IMR-90 (cell line): ENCODE results near the gene PPHLN1. TPM values are rescaled to one million over a fixed set of nuclear protein-coding genes. Genes with fewer than 3 reads are reported as not detected.

Experiments used
- ATAC-seq: fragments of 200-7000 bp; cut with Tn5 transposase; 2 replicates; pipeline ENCODE4 v1.9.1; 2020; ENCODE audit warnings: low read depth, mild to moderate bottlenecking, moderate library complexity
- BruUV-seq: library from RNA; stranded (reverse); fragments of 400-500 nt; replicated peaks from 2 replicates; lab custom pipeline; 2021; lab: Mats Ljungman, UMichigan
- CTCF ChIA-PET: fragments of 300-600 bp; formaldehyde crosslinking; extraction: SDS; loops from one replicate; lab custom pipeline; 2021; ENCODE audit warnings: antibody characterized with exemption; lab: Yijun Ruan, JAX
- POLR2A ChIA-PET: fragments of 300-600 bp; sonication (Branson Sonifier 250); formaldehyde crosslinking; loops from one replicate; lab custom pipeline; 2022; ENCODE audit warnings: antibody characterized with exemption; ENCODE audit not compliant: unreplicated experiment; lab: Charles Lee
- DNase-seq: peaks from one replicate; pipeline ENCODE4 v3.0.0; 2013
- H2AFZ ChIP-seq: replicated peaks from 2 replicates; pipeline ENCODE3; 2013; ENCODE audit warnings: low read length, mild to moderate bottlenecking; ENCODE audit not compliant: poor library complexity
- H2AK5ac ChIP-seq: 2 replicates; pipeline ENCODE4 v1.6.1; 2013; ENCODE audit warnings: low read depth, low read length, inconsistent platforms
- H2AK9ac ChIP-seq: replicated peaks from 2 replicates; pipeline ENCODE3; 2013; ENCODE audit warnings: mild to moderate bottlenecking, low read depth, low read length, moderate library complexity; ENCODE audit not compliant: poor library complexity
- H2BK120ac ChIP-seq: 2 replicates; pipeline ENCODE4 v1.6.1; 2013; ENCODE audit warnings: low read depth, low read length, inconsistent platforms
- H2BK15ac ChIP-seq: 3 replicates; pipeline ENCODE4 v1.6.1; 2013; ENCODE audit warnings: low read depth, low read length, inconsistent platforms
- H2BK20ac ChIP-seq: 2 replicates; pipeline ENCODE4 v1.6.1; 2013; ENCODE audit warnings: low read depth, mild to moderate bottlenecking, inconsistent platforms, low read length, moderate library complexity
- H2BK5ac ChIP-seq: 2 replicates; pipeline ENCODE4 v1.6.1; 2013; ENCODE audit warnings: mild to moderate bottlenecking, low read depth, low read length, inconsistent platforms; ENCODE audit not compliant: poor library complexity, severe bottlenecking
- H3K14ac ChIP-seq: replicated peaks from 2 replicates; pipeline ENCODE4 v1.6.1; 2013; ENCODE audit warnings: low read depth, low read length, inconsistent platforms
- H3K18ac ChIP-seq: 2 replicates; pipeline ENCODE4 v1.6.1; 2013; ENCODE audit warnings: low read depth, low read length, control low read depth
- H3K23ac ChIP-seq: 2 replicates; pipeline ENCODE4 v1.6.1; 2013; ENCODE audit warnings: low read depth, low read length, inconsistent platforms
- H3K27ac ChIP-seq: 2 replicates; pipeline ENCODE4 v1.5.1; 2013; ENCODE audit warnings: mild to moderate bottlenecking, control low read depth, low read length; ENCODE audit not compliant: insufficient read depth
- H3K27me3 ChIP-seq: 2 replicates; pipeline ENCODE4 v1.6.1; 2013; ENCODE audit warnings: low read length; ENCODE audit not compliant: control insufficient read depth, insufficient read depth
- H3K36me3 ChIP-seq: 2 replicates; pipeline ENCODE4 v1.6.1; 2013; ENCODE audit warnings: low read length, mixed read lengths; ENCODE audit not compliant: control insufficient read depth, insufficient read depth
- H3K4ac ChIP-seq: 2 replicates; pipeline ENCODE4 v1.6.1; 2013; ENCODE audit warnings: low read depth, low read length, inconsistent platforms
- H3K4me1 ChIP-seq: 2 replicates; pipeline ENCODE4 v1.6.1; 2013; ENCODE audit warnings: low read length, mixed read lengths; ENCODE audit not compliant: control insufficient read depth, insufficient read depth
- H3K4me2 ChIP-seq: 2 replicates; pipeline ENCODE4 v1.6.1; 2013; ENCODE audit warnings: low read depth, mild to moderate bottlenecking, control low read depth, low read length, moderate library complexity
- H3K4me3 ChIP-seq: 2 replicates; pipeline ENCODE4 v1.5.1; 2013; ENCODE audit warnings: low read depth, mild to moderate bottlenecking, control low read depth, low read length, moderate library complexity; ENCODE audit not compliant: insufficient read depth
- H3K56ac ChIP-seq: 2 replicates; pipeline ENCODE4 v1.6.1; 2013; ENCODE audit warnings: low read length, inconsistent platforms; ENCODE audit not compliant: insufficient read depth; ENCODE audit errors: extremely low read depth
- H3K79me1 ChIP-seq, 2 experiments: 2 replicates each; pipeline ENCODE4 v1.6.1; 2013; ENCODE audit warnings: low read length in 2 of 2, inconsistent platforms in 1 of 2, low read depth in 1 of 2
- H3K9ac ChIP-seq: 2 replicates; pipeline ENCODE4 v1.6.1; 2013; ENCODE audit warnings: low read depth, low read length, control low read depth
- H3K9me1 ChIP-seq: 2 replicates; pipeline ENCODE4 v1.6.1; 2013; ENCODE audit warnings: low read length, inconsistent platforms; ENCODE audit not compliant: insufficient read depth
- H3K9me3 ChIP-seq: 2 replicates; pipeline ENCODE4 v1.6.1; 2013; ENCODE audit warnings: low read length; ENCODE audit not compliant: control insufficient read depth, insufficient read depth
- H4K20me1 ChIP-seq: 2 replicates; pipeline ENCODE4 v1.6.1; 2013; ENCODE audit warnings: low read length, inconsistent platforms; ENCODE audit not compliant: insufficient read depth
- H4K5ac ChIP-seq: 2 replicates; pipeline ENCODE4 v1.6.1; 2013; ENCODE audit warnings: mild to moderate bottlenecking, low read depth, low read length, control low read depth
- H4K8ac ChIP-seq, 2 experiments: 2 replicates each; pipeline ENCODE4 v1.6.1; 2013; ENCODE audit warnings: low read depth in 2 of 2, low read length in 2 of 2, control low read depth in 1 of 2, inconsistent platforms in 1 of 2
- H4K91ac ChIP-seq: 2 replicates; pipeline ENCODE4 v1.6.1; 2013; ENCODE audit warnings: low read depth, low read length, inconsistent platforms; ENCODE audit not compliant: insufficient read depth
- CEBPB ChIP-seq: IDR thresholded peaks from 2 replicates; pipeline ENCODE4 v1.6.1; 2012; ENCODE audit warnings: low read depth, low read length, improper control_type of control experiment
- RCOR1 ChIP-seq: IDR thresholded peaks from 2 replicates; pipeline ENCODE4 v1.6.1; 2012; ENCODE audit warnings: mild to moderate bottlenecking, low read length, improper control_type of control experiment; ENCODE audit not compliant: insufficient replicate concordance
- WGBS, 2 experiments: methylation state at CpG; one replicate each; pipeline versions ENCODE4 v1.1.5 to v1.1.7; 2013; ENCODE audit warnings: missing lambda C conversion rate in 2 of 2; ENCODE audit not compliant: insufficient read length in 1 of 2; ENCODE audit errors: extremely low coverage in 2 of 2; 5-methylcytosine and 5-hydroxymethylcytosine counted together
- dilution Hi-C: fragments of 300-500 bp; cut with HindIII; formaldehyde crosslinking; loops from one replicate; pipeline ENCODE4 v1.14.3; 2018; ENCODE audit warnings: low sequenced_read_pairs; ENCODE audit not compliant: unreplicated experiment
- in situ Hi-C: fragments of 300-500 bp; cut with MboI; formaldehyde crosslinking; loops from 3 replicates; pipeline ENCODE4 v1.14.3; 2019; ENCODE audit warnings: low sequenced_read_pairs, inconsistent platforms, mixed read lengths
- intact Hi-C: fragments of 100-400 bp; cut with micrococcal nuclease; formaldehyde crosslinking; loops from 2 replicates; pipeline ENCODE4 v1.10.0; 2022
- polyA plus RNA-seq, 3 experiments: library from polyadenylated mRNA; depleted of rRNA; stranded (reverse); fragments of >200 nt; gene quantifications; 2 replicates each; pipeline ENCODE4 v1.2.3, GENCODE V29; 2012; ENCODE audit warnings: low replicate concordance in 1 of 3
- total RNA-seq: library from RNA; depleted of rRNA; stranded (reverse); fragments of >200 nt; gene quantifications from 2 replicates; pipeline ENCODE4 v1.2.3, GENCODE V29; 2012

The PPHLN1 gene
- total and polyA plus RNA-seq, 2 of the 4 experiments (the other 2 are of a cell fraction): 50.7 to 54.3 TPM

GRCh38 chr12:42382013-42382696, 56.2 kb downstream of the PPHLN1 start:
- Histone ChIP-seq H3K4me3 (no peak overlapping the region), H3K18ac (no peak overlapping the region; the same call in 1 of the 2 replicates), H2BK5ac (no peak overlapping the region), H2AFZ (no peak overlapping the region), H3K4ac (no peak overlapping the region), H4K91ac (no peak overlapping the region), H2AK5ac (no peak overlapping the region), H2AK9ac (no peak overlapping the region), H2BK120ac (no peak overlapping the region), H3K27ac (no peak overlapping the region), H3K9ac (no peak overlapping the region), H4K5ac (no peak overlapping the region), H3K9me1 (no peaks in the 10 kb centered on the region), H3K9me3 (no peaks in the 10 kb centered on the region), H3K4me1 (no peaks in the 10 kb centered on the region; the same call in 1 of the 2 replicates), H4K20me1 (no peaks in the 10 kb centered on the region), H3K56ac (no peak overlapping the region), H3K4me2 (no peak overlapping the region; the same call in 1 of the 2 replicates), H2BK15ac (no peak overlapping the region), H3K36me3 (peaks cover 5% of the 10 kb centered on the region; the same call in 1 of the 2 replicates), H3K14ac (no peak overlapping the region), H3K79me1 (peaks cover 3 to 6% of the 10 kb centered on the region in 2 experiments; a peak in 3 of 4 replicates), H3K23ac (no peak overlapping the region), H3K27me3 (no peaks in the 10 kb centered on the region), H4K8ac (no peak overlapping the region), H2BK20ac (no peak overlapping the region)
- ATAC-seq (no peak; the same call in 1 of the 2 replicates), DNase-seq (peak; percentile 50)
- dilution Hi-C loops: no loop called here
- WGBS, 2 experiments: no CpG with 5 or more reads among the region's 2 CpGs
- no peak for TF ChIP-seq RCOR1
- peak; percentile 86 for TF ChIP-seq CEBPB
- CTCF ChIA-PET: interaction anchor here (2.7 kb wide), 1 partner anchor 10 kb away, joined by 10 read pairs; no protein-coding TSS in a partner anchor
- POLR2A ChIA-PET: no interaction called here
- intact Hi-C loops: no loop called here
- no TSS peak for BruUV-seq
- in situ Hi-C loops: no loop called here
